ENCODE results near the gene TMEM150A. TPM values are rescaled to one million over a fixed set of nuclear protein-coding genes. Genes with fewer than 3 reads are reported as not detected.

Gene TMEM150A
- total and polyA plus RNA-seq, 2 of the 13 experiments (the other 11 are each of a cell fraction or from before 2014, with no cell fraction given): 30.1 to 70.4 TPM

- TF ChIP-seq SAP130 (CRISPR knock-in tag; IDR thresholded peaks at IDR 0.05; ENCODE audit: low read depth) (0 out of 2 replicates have a peak, but pooled peaks have one; percentile 22), ZBTB39 (CRISPR knock-in tag; IDR thresholded peaks at IDR 0.05) (0 out of 2 replicates have a peak, but pooled peaks have one; percentile 7)
Observed at GRCh38 chr2:85592299-85592698, 10.2 kb downstream of the TMEM150A start (continued).

- Histone ChIP-seq H3K9me3 (ENCODE audit: low read length) (no peaks in the 10 kb centered on the region), H3K9ac (ENCODE audit: insufficient read depth, low read depth, low read length) (no peak overlapping the region), H3K27ac (ENCODE audit: extremely low read length, insufficient read depth, low read length) (no peak overlapping the region), H3K4me2 (ENCODE audit: low read depth, low read length) (no peak overlapping the region), H3K36me3 (replicated peaks in 1 of 2; ENCODE audit: control insufficient read depth in 1 of 2, insufficient read depth in 2 of 2, low read length in 2 of 2) (peaks cover 0 to 2% of the 10 kb centered on the region in 2 experiments; a peak in 1 of 5 replicates), H2AFZ (ENCODE audit: low read length) (no peak overlapping the region), H4K20me1 (ENCODE audit: insufficient read depth, low read length) (0 out of 2 replicates have a peak, but pooled peaks cover 2% of the 10 kb centered on the region), H3K79me2 (ENCODE audit: insufficient read depth, low read length) (peaks cover 11% of the 10 kb centered on the region), H3K4me1 (ENCODE audit: insufficient read depth, low read length) (peaks cover 86% of the 10 kb centered on the region), H3K27me3 (ENCODE audit: control insufficient read depth in 1 of 2, insufficient read depth in 2 of 2, low read length in 2 of 2) (no peaks in the 10 kb centered on the region; a peak in 1 of 5 replicates), H3K4me3 (replicated peaks in 1 of 3; ENCODE audit: insufficient read depth in 1 of 3, low read depth in 2 of 3, low read length in 3 of 3) (no peak overlapping the region)
- FAIRE-seq: no peak
- DNase-seq (ENCODE audit: low spot score): no peak
- 80% methylated on average over 12 of the region's 12 CpGs for WGBS (ENCODE audit: low lambda C conversion rate)
- in situ Hi-C loops (cut with HindIII; ENCODE audit: extremely low pct_ligation_motif_present, low pct_unique_long_range_greater_than_20kb): no loop called here
- intact Hi-C loops (cut with micrococcal nuclease; ENCODE audit: unreplicated experiment): no loop called here
- TF ChIP-seq HNF1B (CRISPR knock-in tag; IDR thresholded peaks at IDR 0.05) (no peak; the same call in 1 of the 2 replicates), ZNF451 (CRISPR knock-in tag; IDR thresholded peaks at IDR 0.05) (peak; percentile 35; the same call in 1 of the 2 replicates), ARID4A (CRISPR knock-in tag; IDR thresholded peaks at IDR 0.05; ENCODE audit: borderline replicate concordance) (0 out of 2 replicates have a peak, but pooled peaks have one; percentile 4), ZBTB38 (CRISPR knock-in tag; IDR thresholded peaks at IDR 0.05) (peak; percentile 84), KDM5B (CRISPR knock-in tag; IDR thresholded peaks at IDR 0.05; ENCODE audit: borderline replicate concordance) (0 out of 2 replicates have a peak, but pooled peaks have one; percentile 21)
- no peak for ATAC-seq
- ChIA-PET POLR2A (interaction anchor here (1.9 to 25.9 kb wide), 6 partner anchors 12 to 267 kb away, joined by 4 to 795 read pairs (median 64); partner anchors contain the start of genes C2orf68, GGCX, MAT2A and RNF181), CTCF (ENCODE audit: low intra/inter-chr PET ratio, low total read pairs) (no interaction called here)
- no TSS peak for BruUV-seq (replicated peaks)
Observed at GRCh38 chr2:85591563-85591962, 10.9 kb downstream of the TMEM150A start.
